ENCODE results near the gene TIAM1.

- no peak for TF ChIP-seq CTCF (IDR thresholded peaks at IDR 0.05)
- TF ChIP-seq POLR2A (IDR thresholded peaks at IDR 0.05) = no peak
Measured at GRCh38 chr21:31387560-31388186, 43.6 kb upstream of the TIAM1 start.

Data from stomach (tissue), 4 donors.